GM23338 (cell line): ENCODE measurements around the gene FNDC3B. TPM values are rescaled to one million over a fixed set of nuclear protein-coding genes. Genes with fewer than 3 reads are reported as not detected.

ENCODE experiments used
- ATAC-seq: fragments of 200-7000 bp; cut with Tn5 transposase; 3 replicates; pipeline ENCODE4 v1.9.1; 2020
- DNase-seq: peaks from one replicate; pipeline ENCODE4 v3.0.0-alpha.2; 2015; ENCODE audit warnings: low spot score
- H2AFZ ChIP-seq: fragments of 200-600 bp; sonication (generic); 2 replicates; pipeline ENCODE4 v1.8.0; 2016; ENCODE audit warnings: antibody characterized with exemption, mild to moderate bottlenecking, moderate library complexity
- H3F3A ChIP-seq: fragments of 200-600 bp; sonication (generic); replicated peaks from 2 replicates; pipeline ENCODE4 v1.8.0; 2017; ENCODE audit warnings: antibody characterized with exemption, mixed run types, low read depth
- H3K27ac ChIP-seq: fragments of 200-600 bp; sonication (generic); 2 replicates; pipeline ENCODE4 v1.6.1; 2016; ENCODE audit warnings: low read depth
- H3K27me3 ChIP-seq: fragments of 200-600 bp; sonication (generic); 2 replicates; pipeline ENCODE4 v1.8.0; 2016; ENCODE audit warnings: mild to moderate bottlenecking, mixed run types, moderate library complexity; ENCODE audit not compliant: insufficient read depth
- H3K36me3 ChIP-seq: fragments of 200-600 bp; sonication (generic); 2 replicates; pipeline ENCODE4 v1.8.0; 2016; ENCODE audit warnings: mild to moderate bottlenecking; ENCODE audit not compliant: insufficient read depth
- H3K4me1 ChIP-seq: fragments of 200-600 bp; sonication (generic); 2 replicates; pipeline ENCODE4 v1.8.0; 2016; ENCODE audit warnings: mild to moderate bottlenecking, moderate library complexity; ENCODE audit not compliant: insufficient read depth
- H3K4me2 ChIP-seq: fragments of 200-600 bp; sonication (generic); 2 replicates; pipeline ENCODE4 v1.7.1; 2017; ENCODE audit warnings: mixed run types
- H3K4me3 ChIP-seq: fragments of 200-600 bp; sonication (generic); 2 replicates; pipeline ENCODE4 v1.6.1; 2016; ENCODE audit warnings: mixed run types
- H3K79me2 ChIP-seq: fragments of 200-600 bp; sonication (generic); replicated peaks from 2 replicates; pipeline ENCODE4 v1.8.0; 2017; ENCODE audit warnings: mild to moderate bottlenecking; ENCODE audit not compliant: insufficient read depth
- H3K9me2 ChIP-seq: fragments of 200-600 bp; sonication (generic); 2 replicates; pipeline ENCODE4 v1.8.0; 2017; ENCODE audit not compliant: insufficient read depth
- H4K20me1 ChIP-seq: fragments of 200-600 bp; sonication (generic); replicated peaks from 2 replicates; pipeline ENCODE4 v1.8.0; 2017; ENCODE audit warnings: mild to moderate bottlenecking; ENCODE audit not compliant: insufficient read depth
- H3K27ac Mint-ChIP-seq: 2 replicates; pipeline ENCODE4 v1.8.0; 2020; ENCODE audit warnings: inconsistent platforms, mild to moderate bottlenecking, moderate library complexity, mixed read lengths
- H3K27me3 Mint-ChIP-seq: 3 replicates; pipeline ENCODE4 v1.8.0; 2022; ENCODE audit warnings: low read depth, mild to moderate bottlenecking, moderate library complexity, mixed read lengths, inconsistent platforms; ENCODE audit not compliant: insufficient read depth, poor library complexity
- H3K36me3 Mint-ChIP-seq: 3 replicates; pipeline ENCODE4 v1.8.0; 2021; ENCODE audit warnings: low read depth, mild to moderate bottlenecking, inconsistent platforms, moderate library complexity, mixed read lengths
- H3K4me1 Mint-ChIP-seq: 3 replicates; pipeline ENCODE4 v1.8.0; 2020; ENCODE audit warnings: mild to moderate bottlenecking, inconsistent platforms, mixed read lengths
- H3K4me3 Mint-ChIP-seq: 3 replicates; pipeline ENCODE4 v1.8.0; 2021; ENCODE audit warnings: moderate library complexity, mild to moderate bottlenecking, inconsistent platforms, mixed read lengths
- H3K9me3 Mint-ChIP-seq: 3 replicates; pipeline ENCODE4 v1.8.0; 2020; ENCODE audit warnings: moderate library complexity, mild to moderate bottlenecking, inconsistent platforms, mixed read lengths
- CREB1 ChIP-seq: fragments of 250-450 bp; sonication (Bioruptor Pico); IDR thresholded peaks from 2 replicates; pipeline ENCODE4 v1.5.0; 2020; ENCODE audit warnings: low read depth, mild to moderate bottlenecking, moderate library complexity
- EZH2 ChIP-seq: fragments of 200-600 bp; sonication (generic); IDR thresholded peaks from one replicate; pipeline ENCODE4 v1.8.0; 2017; ENCODE audit warnings: antibody characterized with exemption, mild to moderate bottlenecking, low read depth; ENCODE audit not compliant: unreplicated experiment
- EZH2phosphoT487 ChIP-seq: fragments of 200-600 bp; sonication (generic); IDR thresholded peaks from one replicate; pipeline ENCODE4 v1.8.1; 2018; ENCODE audit warnings: antibody characterized with exemption; ENCODE audit not compliant: unreplicated experiment
- JUNB ChIP-seq: IDR thresholded peaks from one replicate; pipeline ENCODE4 v1.6.1; 2016; ENCODE audit warnings: antibody characterized with exemption; ENCODE audit not compliant: unreplicated experiment
- NANOG ChIP-seq: IDR thresholded peaks from 2 replicates; pipeline ENCODE4 v1.6.1; 2016; ENCODE audit warnings: antibody characterized with exemption, borderline replicate concordance
- POLR2AphosphoS5 ChIP-seq: IDR thresholded peaks from 2 replicates; pipeline ENCODE4 v1.6.1; 2016; ENCODE audit warnings: antibody characterized with exemption, low read depth
- STAT1 ChIP-seq: IDR thresholded peaks from one replicate; pipeline ENCODE4 v1.6.1; 2016; ENCODE audit warnings: antibody characterized with exemption; ENCODE audit not compliant: unreplicated experiment
- ZNF114 ChIP-seq: fragments of 250-450 bp; sonication (Bioruptor Pico); IDR thresholded peaks from 2 replicates; pipeline ENCODE4 v1.5.0; 2020; ENCODE audit warnings: mild to moderate bottlenecking, moderate library complexity
- ZNF331 ChIP-seq: fragments of 250-450 bp; sonication (Bioruptor Pico); IDR thresholded peaks from 2 replicates; pipeline ENCODE4 v1.5.0; 2020; ENCODE audit warnings: low read depth, mild to moderate bottlenecking, moderate library complexity
- polyA plus RNA-seq: library from polyadenylated mRNA; unstranded; fragments of >200 nt; fragmentation: Nextera tagmentation; extraction: Ambion mirVana; gene quantifications from 2 replicates; pipeline ENCODE4 v1.2.1, GENCODE V29; 2016
- total RNA-seq: library from RNA; depleted of rRNA; stranded (reverse); fragments of >200 nt; shearing (Covaris generic); gene quantifications from 2 replicates; pipeline ENCODE4 v1.2.3, GENCODE V29; 2014
- TF ChIP-seq, protein P1 (sequence below): fragments of 250-450 bp; sonication (Bioruptor Pico); IDR thresholded peaks from 2 replicates; pipeline ENCODE4 v1.5.0; 2020; ENCODE audit warnings: mild to moderate bottlenecking, moderate library complexity
- TF ChIP-seq, protein P2 (sequence below): IDR thresholded peaks from one replicate; pipeline ENCODE4 v1.6.1; 2018; ENCODE audit warnings: antibody characterized with exemption; ENCODE audit not compliant: unreplicated experiment
- TF ChIP-seq, protein P3 (sequence below), 2 experiments: fragments of 200-600 bp in 1 of 2; sonication (generic) in 1 of 2; conservative IDR thresholded peaks; 2 replicates each; pipeline versions ENCODE4 v1.5.1 to v1.6.1; 2016 to 2017; ENCODE audit warnings: antibody characterized with exemption in 2 of 2, low read depth in 2 of 2, mild to moderate bottlenecking in 2 of 2, moderate library complexity in 1 of 2
- TF ChIP-seq, protein P4 (sequence below): IDR thresholded peaks from 2 replicates; pipeline ENCODE4 v1.6.1; 2016; ENCODE audit warnings: antibody characterized with exemption

The FNDC3B gene
- total and polyA plus RNA-seq, 2 experiments from 2014 or later: 19.1 to 55.4 TPM

DNA sequence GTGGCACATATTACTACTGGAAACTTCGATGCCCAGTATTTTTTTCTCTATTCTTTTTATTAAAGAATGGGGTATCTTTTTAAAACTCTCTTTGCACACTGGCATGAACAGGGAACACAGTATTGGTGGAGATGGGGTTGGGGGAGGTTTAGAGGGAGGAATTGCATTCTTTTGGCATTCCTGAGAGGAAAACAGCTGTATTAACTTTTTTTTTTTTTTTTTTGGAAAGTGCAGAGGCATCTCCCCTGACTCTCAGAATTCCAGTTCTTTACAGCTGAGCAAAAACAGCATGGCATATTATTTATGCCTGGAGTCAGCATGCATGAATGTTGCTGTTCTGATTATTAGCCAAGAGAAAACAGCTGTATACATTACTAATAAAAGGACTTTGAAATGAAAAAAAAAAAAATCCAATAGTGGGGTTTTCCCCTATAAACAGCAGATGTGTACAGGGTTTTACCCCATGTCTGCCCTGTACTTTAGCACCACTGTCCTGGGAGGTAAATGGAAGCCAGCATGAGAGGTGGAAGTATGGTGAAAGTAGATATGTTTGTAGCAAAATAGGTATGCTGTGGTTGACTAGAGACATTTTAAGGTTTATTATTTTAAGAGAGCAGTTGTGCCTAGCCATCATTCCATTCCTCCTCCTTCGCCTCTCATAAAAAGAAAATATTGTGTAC is 132.2 kb downstream of the FNDC3B start:
- 0 out of 2 replicates have a peak, but pooled peaks cover 3% of the 10 kb centered on the region for H3F3A ChIP-seq
- H3K4me3 Mint-ChIP-seq: no peak overlapping the region
- no peaks in the 10 kb centered on the region for H3K9me2 ChIP-seq
- H3K9me3 Mint-ChIP-seq: no peaks in the 10 kb centered on the region
- H3K27ac Mint-ChIP-seq: peak overlapping the region; percentile 68
- no peaks in the 10 kb centered on the region for H3K27me3 ChIP-seq
- peak overlapping the region; percentile 27 for H3K4me2 ChIP-seq
- H3K4me1 Mint-ChIP-seq: peaks cover 85% of the 10 kb centered on the region
- no peaks in the 10 kb centered on the region for H3K36me3 ChIP-seq
- peaks cover 59% of the 10 kb centered on the region for H3K79me2 ChIP-seq
- H3K4me3 ChIP-seq: no peak overlapping the region
- TF ChIP-seq ZNF331: no peak
- TF ChIP-seq POLR2AphosphoS5: no peak
- TF ChIP-seq, protein P1, sequence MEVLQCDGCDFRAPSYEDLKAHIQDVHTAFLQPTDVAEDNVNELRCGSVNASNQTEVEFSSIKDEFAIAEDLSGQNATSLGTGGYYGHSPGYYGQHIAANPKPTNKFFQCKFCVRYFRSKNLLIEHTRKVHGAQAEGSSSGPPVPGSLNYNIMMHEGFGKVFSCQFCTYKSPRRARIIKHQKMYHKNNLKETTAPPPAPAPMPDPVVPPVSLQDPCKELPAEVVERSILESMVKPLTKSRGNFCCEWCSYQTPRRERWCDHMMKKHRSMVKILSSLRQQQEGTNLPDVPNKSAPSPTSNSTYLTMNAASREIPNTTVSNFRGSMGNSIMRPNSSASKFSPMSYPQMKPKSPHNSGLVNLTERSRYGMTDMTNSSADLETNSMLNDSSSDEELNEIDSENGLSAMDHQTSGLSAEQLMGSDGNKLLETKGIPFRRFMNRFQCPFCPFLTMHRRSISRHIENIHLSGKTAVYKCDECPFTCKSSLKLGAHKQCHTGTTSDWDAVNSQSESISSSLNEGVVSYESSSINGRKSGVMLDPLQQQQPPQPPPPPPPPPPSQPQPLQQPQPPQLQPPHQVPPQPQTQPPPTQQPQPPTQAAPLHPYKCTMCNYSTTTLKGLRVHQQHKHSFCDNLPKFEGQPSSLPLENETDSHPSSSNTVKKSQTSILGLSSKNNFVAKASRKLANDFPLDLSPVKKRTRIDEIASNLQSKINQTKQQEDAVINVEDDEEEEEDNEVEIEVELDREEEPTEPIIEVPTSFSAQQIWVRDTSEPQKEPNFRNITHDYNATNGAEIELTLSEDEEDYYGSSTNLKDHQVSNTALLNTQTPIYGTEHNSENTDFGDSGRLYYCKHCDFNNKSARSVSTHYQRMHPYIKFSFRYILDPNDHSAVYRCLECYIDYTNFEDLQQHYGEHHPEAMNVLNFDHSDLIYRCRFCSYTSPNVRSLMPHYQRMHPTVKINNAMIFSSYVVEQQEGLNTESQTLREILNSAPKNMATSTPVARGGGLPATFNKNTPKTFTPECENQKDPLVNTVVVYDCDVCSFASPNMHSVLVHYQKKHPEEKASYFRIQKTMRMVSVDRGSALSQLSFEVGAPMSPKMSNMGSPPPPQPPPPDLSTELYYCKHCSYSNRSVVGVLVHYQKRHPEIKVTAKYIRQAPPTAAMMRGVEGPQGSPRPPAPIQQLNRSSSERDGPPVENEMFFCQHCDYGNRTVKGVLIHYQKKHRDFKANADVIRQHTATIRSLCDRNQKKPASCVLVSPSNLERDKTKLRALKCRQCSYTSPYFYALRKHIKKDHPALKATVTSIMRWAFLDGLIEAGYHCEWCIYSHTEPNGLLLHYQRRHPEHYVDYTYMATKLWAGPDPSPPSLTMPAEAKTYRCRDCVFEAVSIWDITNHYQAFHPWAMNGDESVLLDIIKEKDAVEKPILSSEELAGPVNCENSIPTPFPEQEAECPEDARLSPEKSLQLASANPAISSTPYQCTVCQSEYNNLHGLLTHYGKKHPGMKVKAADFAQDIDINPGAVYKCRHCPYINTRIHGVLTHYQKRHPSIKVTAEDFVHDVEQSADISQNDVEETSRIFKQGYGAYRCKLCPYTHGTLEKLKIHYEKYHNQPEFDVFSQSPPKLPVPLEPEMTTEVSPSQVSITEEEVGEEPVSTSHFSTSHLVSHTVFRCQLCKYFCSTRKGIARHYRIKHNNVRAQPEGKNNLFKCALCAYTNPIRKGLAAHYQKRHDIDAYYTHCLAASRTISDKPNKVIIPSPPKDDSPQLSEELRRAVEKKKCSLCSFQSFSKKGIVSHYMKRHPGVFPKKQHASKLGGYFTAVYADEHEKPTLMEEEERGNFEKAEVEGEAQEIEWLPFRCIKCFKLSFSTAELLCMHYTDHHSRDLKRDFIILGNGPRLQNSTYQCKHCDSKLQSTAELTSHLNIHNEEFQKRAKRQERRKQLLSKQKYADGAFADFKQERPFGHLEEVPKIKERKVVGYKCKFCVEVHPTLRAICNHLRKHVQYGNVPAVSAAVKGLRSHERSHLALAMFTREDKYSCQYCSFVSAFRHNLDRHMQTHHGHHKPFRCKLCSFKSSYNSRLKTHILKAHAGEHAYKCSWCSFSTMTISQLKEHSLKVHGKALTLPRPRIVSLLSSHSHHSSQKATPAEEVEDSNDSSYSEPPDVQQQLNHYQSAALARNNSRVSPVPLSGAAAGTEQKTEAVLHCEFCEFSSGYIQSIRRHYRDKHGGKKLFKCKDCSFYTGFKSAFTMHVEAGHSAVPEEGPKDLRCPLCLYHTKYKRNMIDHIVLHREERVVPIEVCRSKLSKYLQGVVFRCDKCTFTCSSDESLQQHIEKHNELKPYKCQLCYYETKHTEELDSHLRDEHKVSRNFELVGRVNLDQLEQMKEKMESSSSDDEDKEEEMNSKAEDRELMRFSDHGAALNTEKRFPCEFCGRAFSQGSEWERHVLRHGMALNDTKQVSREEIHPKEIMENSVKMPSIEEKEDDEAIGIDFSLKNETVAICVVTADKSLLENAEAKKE: no peak
- TF ChIP-seq ZNF114 (CRISPR knock-in tag): no peak
- TF ChIP-seq JUNB: no peak
- TF ChIP-seq, protein P2, sequence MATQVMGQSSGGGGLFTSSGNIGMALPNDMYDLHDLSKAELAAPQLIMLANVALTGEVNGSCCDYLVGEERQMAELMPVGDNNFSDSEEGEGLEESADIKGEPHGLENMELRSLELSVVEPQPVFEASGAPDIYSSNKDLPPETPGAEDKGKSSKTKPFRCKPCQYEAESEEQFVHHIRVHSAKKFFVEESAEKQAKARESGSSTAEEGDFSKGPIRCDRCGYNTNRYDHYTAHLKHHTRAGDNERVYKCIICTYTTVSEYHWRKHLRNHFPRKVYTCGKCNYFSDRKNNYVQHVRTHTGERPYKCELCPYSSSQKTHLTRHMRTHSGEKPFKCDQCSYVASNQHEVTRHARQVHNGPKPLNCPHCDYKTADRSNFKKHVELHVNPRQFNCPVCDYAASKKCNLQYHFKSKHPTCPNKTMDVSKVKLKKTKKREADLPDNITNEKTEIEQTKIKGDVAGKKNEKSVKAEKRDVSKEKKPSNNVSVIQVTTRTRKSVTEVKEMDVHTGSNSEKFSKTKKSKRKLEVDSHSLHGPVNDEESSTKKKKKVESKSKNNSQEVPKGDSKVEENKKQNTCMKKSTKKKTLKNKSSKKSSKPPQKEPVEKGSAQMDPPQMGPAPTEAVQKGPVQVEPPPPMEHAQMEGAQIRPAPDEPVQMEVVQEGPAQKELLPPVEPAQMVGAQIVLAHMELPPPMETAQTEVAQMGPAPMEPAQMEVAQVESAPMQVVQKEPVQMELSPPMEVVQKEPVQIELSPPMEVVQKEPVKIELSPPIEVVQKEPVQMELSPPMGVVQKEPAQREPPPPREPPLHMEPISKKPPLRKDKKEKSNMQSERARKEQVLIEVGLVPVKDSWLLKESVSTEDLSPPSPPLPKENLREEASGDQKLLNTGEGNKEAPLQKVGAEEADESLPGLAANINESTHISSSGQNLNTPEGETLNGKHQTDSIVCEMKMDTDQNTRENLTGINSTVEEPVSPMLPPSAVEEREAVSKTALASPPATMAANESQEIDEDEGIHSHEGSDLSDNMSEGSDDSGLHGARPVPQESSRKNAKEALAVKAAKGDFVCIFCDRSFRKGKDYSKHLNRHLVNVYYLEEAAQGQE: no peak
- TF ChIP-seq EZH2phosphoT487: no peak
- TF ChIP-seq, protein P3, sequence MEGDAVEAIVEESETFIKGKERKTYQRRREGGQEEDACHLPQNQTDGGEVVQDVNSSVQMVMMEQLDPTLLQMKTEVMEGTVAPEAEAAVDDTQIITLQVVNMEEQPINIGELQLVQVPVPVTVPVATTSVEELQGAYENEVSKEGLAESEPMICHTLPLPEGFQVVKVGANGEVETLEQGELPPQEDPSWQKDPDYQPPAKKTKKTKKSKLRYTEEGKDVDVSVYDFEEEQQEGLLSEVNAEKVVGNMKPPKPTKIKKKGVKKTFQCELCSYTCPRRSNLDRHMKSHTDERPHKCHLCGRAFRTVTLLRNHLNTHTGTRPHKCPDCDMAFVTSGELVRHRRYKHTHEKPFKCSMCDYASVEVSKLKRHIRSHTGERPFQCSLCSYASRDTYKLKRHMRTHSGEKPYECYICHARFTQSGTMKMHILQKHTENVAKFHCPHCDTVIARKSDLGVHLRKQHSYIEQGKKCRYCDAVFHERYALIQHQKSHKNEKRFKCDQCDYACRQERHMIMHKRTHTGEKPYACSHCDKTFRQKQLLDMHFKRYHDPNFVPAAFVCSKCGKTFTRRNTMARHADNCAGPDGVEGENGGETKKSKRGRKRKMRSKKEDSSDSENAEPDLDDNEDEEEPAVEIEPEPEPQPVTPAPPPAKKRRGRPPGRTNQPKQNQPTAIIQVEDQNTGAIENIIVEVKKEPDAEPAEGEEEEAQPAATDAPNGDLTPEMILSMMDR (conservative IDR thresholded peaks at IDR 0.05; ENCODE audit: low read depth in 2 of 2): no peak
- no peak for TF ChIP-seq NANOG
- TF ChIP-seq EZH2: no peak
- TF ChIP-seq CREB1 (CRISPR knock-in tag): no peak
- TF ChIP-seq STAT1: no peak
- TF ChIP-seq, protein P4, sequence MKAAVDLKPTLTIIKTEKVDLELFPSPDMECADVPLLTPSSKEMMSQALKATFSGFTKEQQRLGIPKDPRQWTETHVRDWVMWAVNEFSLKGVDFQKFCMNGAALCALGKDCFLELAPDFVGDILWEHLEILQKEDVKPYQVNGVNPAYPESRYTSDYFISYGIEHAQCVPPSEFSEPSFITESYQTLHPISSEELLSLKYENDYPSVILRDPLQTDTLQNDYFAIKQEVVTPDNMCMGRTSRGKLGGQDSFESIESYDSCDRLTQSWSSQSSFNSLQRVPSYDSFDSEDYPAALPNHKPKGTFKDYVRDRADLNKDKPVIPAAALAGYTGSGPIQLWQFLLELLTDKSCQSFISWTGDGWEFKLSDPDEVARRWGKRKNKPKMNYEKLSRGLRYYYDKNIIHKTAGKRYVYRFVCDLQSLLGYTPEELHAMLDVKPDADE: no peak
- H3K27ac ChIP-seq: peak overlapping the region; percentile 79; the same call in 1 of the 2 replicates
- H4K20me1 ChIP-seq: no peaks in the 10 kb centered on the region
- H3K36me3 Mint-ChIP-seq: no peaks in the 10 kb centered on the region
- ATAC-seq (no peak; the same call in 2 of the 3 replicates), DNase-seq (peak; percentile 55)
- H2AFZ ChIP-seq: no peak overlapping the region
- H3K27me3 Mint-ChIP-seq: peaks cover 6% of the 10 kb centered on the region
- peaks cover 65% of the 10 kb centered on the region for H3K4me1 ChIP-seq
